IPS-18c (cell line): Measurements from ENCODE around the gene RB1.
"Not testable (repeated sequence)": the region's sequence is repeated elsewhere in the genome, so short reads cannot be mapped to it uniquely, and the experiment has no call there.

Experiments
- H3K4me3 ChIP-seq: 2 replicates; pipeline ENCODE4 v1.7.0; 2013; ENCODE audit warnings: low read depth, mild to moderate bottlenecking, low read length, moderate library complexity; ENCODE audit not compliant: insufficient read depth
- H3K9me3 ChIP-seq: one replicate; pipeline ENCODE4 v1.6.1; 2013; ENCODE audit warnings: mild to moderate bottlenecking, low read length, moderate library complexity; ENCODE audit not compliant: control insufficient read depth, insufficient read depth

The RB1 gene

DNA sequence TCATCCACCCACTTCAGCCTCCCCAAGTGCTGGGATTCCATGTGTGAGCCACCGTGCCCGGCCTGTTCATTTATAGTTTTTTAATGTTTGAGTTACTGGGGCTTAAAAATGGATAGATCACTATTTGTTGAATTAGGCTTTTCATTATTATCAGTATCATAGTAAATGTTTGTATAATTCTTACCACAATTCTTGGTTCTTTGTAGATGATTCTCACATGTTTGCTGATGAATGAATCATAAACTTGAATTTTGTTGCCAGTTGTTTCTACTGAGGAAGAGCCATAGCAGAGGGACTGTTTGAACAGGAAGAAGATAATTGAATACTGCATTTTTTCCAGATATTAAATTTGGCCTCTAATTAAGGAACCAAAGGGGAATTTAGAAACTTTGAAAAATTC is 112.0 kb downstream of the RB1 start:
- Histone ChIP-seq H3K4me3 (no peak overlapping the region), H3K9me3 (no peaks in the 10 kb centered on the region)

DNA sequence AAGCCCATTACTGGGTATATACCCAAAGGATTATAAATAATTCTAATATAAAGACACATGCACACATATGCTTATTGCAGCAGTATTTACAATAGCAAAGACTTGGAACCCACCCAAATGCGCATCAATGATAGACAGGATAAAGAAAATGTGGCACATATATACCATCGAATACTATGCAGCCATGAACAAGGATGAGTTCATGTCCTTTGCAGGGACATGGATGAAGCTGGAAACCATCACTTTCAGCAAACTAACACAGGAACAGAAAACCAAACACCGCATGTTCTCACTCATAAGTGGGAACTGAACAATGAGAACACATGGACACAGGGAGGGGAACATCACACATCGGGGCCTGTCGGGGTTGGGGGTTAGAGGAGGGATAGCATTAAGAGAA is 118.5 kb downstream of the RB1 start:
- H3K4me3 ChIP-seq, H3K9me3 ChIP-seq: not testable (repeated sequence)

DNA sequence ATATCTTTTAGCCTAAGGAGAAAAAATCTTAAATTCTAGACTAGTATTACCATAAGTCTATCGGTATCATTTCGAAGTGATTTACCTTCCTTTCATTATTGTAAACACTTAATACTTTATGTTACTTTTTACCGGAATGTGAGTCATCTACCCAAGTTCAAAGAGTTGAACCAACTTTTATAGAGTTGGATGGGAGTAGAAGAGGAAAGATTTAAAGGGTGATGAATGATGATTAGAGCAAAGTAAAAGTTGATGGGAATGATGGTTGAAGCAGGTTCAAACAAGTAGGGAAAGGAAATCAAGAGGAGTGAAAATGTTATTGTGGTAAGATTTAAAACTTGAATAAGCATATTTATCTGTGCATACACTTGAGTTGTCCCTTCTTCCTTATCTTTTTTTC is 120.7 kb downstream of the RB1 start:
- no peak overlapping the region for H3K4me3 ChIP-seq

DNA sequence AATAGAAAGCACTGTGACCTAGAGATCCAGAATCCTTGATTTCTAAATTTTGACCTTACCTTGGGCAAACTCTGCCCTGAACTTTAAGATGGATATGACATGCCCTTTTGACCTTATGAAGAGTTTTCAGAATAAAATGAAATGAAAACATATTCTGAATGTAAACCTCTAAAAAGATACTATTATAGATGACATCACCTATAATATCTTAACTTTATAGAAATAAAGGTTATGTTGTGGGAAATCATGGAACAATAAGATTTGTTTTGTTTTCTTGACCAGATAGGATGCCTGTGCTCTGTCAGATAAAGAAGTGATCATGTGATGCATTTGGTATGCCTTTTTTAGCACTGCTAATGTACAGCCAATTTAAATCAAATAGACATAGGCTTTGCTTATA is 122.5 kb downstream of the RB1 start:
- Histone ChIP-seq H3K9me3 (no peaks in the 10 kb centered on the region), H3K4me3 (no peak overlapping the region)

More for the DNA sequence above, 120.7 kb downstream of the RB1 start:
- H3K9me3 ChIP-seq = no peaks in the 10 kb centered on the region

DNA sequence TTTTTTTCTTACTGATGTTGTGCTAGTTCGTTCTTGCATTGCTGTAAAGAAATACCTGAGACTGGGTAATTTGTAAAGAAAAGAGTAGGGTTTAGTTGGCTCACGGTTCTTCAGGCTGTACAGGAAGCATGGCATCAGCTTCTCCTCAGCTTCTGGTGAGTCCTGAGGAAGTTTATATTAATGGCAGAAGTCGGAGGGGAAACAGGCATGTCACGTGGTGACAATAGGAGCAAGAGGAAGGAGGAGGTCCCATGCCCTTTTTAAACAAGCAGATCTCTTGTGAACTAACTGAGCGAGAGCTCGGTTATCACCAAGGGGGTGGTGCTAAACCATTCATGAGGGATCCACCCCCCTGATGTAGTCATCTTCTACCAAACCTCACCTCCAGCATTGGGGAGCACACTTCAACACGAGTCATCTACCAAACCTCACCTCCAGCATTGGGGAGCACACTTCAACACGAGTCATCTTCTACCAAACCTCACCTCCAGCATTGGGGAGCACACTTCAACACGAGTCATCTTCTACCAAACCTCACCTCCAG is 123.3 kb downstream of the RB1 start:
- H3K4me3 ChIP-seq, H3K9me3 ChIP-seq: not testable (repeated sequence)

DNA sequence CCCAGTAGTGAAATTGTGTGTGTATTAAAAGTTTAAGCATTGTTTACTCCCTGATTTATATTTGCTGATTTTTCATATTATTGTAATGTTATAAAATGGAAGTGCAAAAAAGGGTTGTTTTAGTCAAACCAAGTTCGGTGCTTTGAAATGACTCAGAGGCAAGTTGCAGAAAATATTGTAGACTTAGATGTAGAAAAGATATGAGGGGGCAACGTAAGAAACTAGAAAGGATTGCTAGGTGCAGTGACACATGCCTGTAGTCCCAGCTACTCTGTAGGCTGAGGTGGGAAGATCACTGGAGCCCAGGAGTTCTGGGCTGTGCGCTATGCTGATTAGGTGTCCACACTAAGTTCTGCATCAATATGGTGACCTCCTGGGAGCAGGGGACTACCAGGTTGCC is 125.5 kb downstream of the RB1 start:
- H3K4me3 ChIP-seq = no peak overlapping the region
- no peaks in the 10 kb centered on the region for H3K9me3 ChIP-seq

DNA sequence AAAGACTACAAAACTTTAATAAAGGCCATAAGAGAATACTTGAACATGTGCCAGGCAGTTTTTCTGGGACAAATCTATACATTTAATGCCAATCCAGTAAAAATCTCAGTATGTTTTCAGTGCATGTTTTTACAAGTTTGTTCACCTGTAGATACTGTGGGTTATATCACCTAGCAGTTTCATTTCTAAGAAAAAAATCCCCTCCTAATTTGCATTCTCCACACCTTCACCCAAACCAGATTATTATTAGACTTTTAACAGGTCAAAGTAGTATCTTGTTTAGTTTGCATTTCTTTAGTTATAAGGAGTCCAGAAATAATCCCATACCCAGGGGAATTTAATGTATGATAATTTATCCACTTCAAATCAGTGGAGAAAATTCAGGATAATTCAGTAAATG is 126.3 kb downstream of the RB1 start:
- H3K4me3 ChIP-seq = no peak overlapping the region
- no peaks in the 10 kb centered on the region for H3K9me3 ChIP-seq

DNA sequence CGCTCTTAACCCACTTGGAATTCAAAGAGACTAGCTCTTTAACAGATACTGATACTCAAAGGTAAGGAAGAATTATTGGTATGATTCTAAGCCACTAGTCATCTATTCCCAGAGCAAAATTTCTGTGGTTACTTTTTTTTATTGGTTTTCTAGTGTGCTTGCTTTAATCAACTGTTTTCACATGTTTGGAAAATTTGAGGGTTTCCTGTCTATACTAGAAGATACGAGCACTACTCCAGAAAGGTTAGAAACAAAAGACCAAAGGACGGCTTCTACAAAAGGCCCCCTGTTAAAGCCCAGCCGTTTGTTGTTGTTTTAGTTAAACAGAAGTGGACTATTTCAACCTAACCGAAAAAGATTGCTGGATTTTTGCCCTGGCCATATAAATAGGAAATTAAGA is 127.9 kb downstream of the RB1 start:
- no peak overlapping the region for H3K4me3 ChIP-seq
- no peaks in the 10 kb centered on the region for H3K9me3 ChIP-seq

DNA sequence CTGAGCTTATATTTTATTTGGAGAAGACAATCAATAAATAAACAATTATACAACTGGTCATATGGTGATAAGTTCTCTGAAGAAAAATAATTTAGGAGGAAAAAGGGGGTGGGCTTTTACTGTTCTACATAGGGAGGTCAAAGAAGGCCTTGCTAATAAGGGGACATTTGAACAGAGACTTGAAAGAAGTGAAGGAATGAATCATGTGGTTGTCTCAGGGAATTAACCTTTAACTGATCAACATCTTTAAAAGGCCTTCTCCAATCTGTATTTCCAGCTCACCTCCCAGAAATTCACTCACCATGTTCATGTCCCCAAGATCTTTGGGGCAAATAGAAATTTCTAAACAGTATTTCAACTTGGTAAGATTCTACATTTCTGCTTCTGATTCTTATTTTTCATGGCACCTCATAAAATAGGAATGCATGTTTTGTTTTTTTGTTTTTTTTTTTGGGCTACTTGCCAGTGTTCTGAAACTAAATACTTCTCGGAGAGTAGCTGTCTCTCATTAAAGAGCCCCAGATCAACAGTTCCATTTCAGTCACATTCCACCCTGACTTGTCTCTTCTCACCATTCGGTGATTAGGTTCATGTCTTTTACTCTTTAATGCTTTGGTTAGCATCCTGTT is 128.6 kb downstream of the RB1 start:
- H3K4me3 ChIP-seq = no peak overlapping the region
- no peaks in the 10 kb centered on the region for H3K9me3 ChIP-seq

DNA sequence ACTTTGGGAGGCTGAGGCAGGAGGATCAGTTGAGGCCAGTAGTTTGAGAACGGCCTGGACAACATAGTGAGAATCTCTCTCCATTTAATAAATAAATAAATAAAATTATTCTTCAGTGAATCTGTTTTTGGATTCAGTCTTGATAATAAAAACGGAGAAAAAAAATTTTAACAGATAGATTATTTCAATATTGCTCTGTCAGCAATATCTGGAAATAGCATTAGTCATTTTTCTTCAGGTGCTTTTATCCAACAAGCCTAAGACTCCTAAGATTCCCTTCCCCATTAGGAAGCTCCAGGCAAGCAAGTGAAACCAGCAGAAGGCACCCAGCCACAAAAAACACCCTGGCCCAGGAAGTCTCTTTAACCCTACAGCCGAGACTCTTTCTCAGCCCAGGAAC is 130.6 kb downstream of the RB1 start:
- H3K4me3 ChIP-seq = no peak overlapping the region

DNA sequence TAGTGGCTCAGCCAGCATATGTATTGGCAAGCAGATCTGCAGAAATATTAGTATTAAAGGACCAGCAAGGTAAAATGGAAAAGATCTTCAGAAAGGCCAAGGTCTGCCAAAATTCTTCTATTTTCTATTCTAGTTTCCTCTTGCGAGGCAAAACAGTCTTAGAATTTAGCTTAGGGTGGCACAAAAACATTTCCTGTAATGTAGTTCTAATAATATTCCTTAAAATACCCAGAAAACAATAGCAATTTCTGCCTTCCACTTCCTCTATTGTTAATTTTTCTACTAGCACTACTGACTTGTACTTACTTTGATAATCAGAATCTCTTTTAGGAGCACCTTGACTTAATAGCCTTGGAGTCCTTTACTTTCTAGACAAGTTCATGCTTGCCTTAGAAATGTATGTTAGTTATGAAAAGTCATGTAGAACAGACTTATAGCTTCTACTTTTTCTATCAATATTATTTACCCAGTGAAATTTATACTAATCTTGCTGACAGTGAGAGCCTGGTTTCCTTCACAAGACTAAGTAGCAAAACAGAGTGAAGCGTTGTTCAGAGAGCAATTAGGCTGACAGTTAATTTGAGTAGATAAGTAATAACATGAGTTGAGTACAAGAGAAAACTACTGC is 133.2 kb downstream of the RB1 start:
- Histone ChIP-seq H3K9me3 (no peaks in the 10 kb centered on the region), H3K4me3 (no peak overlapping the region)

More for the DNA sequence above, 130.6 kb downstream of the RB1 start:
- H3K9me3 ChIP-seq = no peaks in the 10 kb centered on the region

DNA sequence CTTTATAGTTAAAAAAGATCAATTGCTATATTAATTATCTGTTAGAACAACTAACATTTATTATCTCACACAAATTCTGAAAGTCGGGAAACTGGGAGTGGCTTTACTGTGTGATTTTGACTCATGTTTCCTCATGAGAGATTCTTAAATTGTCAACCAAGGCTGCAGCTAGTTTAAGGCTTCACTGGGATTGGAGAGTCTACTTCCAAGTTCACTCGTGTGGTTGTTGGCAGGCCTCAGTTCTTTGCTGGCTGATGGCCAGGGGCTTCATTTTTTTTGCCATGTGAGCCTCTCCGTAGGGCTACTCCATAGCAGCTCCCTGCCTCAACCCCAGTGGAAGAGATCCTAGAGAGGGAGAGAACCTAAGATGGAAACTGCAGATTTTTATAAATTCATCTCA is 133.8 kb downstream of the RB1 start:
- no peaks in the 10 kb centered on the region for H3K9me3 ChIP-seq

DNA sequence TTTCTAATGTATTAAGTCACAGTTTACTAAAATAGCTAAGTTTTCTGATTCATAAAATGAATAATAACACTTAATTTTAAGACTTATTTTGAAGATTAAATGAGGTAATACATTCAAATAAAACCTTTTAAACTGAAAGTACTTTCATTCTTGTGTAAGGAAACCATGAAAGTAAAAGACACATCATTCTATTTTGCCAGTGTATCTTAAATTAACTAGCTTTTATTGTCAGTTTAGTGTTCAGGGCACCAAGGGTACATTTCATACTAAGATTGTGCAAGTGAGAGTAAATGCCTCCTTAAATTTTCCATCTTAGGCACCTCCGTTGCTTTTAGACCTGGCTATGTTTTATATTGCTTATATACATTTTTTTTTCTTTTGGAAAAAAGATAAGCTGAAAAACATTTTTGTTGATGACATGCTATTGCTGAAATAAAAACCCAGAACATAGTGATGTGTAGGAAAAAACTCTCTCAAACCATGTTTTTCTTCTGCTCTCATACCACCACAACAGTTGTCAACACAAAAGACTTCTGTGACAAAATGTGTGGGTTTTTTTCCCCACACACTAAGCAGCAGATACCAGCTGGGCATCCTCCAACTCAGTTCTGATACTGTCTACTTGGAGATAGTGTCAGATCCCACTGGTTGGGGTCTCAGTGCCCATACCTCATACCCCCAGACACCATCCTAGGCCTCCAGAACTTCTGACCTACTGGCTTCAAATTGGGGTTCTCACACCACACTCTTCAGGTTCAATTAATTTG is 140.1 kb downstream of the RB1 start:
- no peaks in the 10 kb centered on the region for H3K9me3 ChIP-seq
- H3K4me3 ChIP-seq = no peak overlapping the region

More for the DNA sequence above, 133.8 kb downstream of the RB1 start:
- H3K4me3 ChIP-seq = no peak overlapping the region

DNA sequence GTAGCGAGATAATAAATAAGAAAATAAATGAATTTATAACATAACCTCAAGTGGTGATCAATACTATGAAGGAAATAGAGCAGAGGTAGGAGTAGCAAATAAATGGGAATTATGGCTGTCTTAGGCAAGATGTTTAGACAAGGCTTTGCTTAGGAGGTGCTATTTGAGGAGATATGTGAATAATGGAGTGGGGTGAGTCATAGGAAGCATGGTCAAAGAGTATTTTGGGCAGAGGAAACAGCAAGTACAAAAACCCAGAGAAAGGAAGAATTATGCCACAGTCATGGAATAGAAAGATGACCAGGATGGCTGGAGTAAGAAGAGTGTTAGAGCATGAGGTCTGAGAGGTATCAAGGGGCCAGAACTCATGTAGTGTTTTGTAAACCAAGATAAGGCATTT is 142.9 kb downstream of the RB1 start:
- Histone ChIP-seq H3K4me3 (no peak overlapping the region), H3K9me3 (no peaks in the 10 kb centered on the region)

DNA sequence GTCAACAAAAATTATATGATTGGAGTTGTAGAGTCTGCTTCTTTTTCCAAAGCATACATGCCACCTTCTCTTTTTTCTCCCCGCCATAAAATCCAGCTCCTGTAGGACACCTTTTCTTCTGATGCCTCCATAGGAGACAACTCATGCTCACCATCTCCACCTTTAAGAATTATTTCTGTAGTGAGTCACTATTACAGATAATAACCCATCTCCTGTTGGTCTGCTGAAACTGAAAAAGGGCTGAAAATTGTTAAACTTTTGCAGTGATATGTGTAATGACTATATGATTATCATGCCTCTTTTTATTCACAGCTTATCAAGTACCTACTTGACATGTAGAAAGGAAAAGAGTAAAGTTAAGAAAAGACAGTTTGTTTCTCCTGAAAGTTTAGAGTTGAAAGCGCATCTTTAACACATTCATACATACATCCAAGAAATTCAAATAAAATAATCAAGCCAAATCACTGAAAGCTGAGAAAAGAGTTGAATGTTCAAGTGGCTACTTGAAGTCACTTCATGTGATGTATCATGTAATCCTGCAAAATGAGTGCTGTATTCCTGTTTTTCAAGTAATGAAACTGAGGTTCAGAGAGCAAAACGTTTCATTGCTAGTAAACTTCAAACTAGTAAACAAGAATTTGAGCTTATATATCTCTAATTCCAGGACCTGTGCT is 144.9 kb downstream of the RB1 start:
- Histone ChIP-seq H3K4me3 (no peak overlapping the region), H3K9me3 (no peaks in the 10 kb centered on the region)

DNA sequence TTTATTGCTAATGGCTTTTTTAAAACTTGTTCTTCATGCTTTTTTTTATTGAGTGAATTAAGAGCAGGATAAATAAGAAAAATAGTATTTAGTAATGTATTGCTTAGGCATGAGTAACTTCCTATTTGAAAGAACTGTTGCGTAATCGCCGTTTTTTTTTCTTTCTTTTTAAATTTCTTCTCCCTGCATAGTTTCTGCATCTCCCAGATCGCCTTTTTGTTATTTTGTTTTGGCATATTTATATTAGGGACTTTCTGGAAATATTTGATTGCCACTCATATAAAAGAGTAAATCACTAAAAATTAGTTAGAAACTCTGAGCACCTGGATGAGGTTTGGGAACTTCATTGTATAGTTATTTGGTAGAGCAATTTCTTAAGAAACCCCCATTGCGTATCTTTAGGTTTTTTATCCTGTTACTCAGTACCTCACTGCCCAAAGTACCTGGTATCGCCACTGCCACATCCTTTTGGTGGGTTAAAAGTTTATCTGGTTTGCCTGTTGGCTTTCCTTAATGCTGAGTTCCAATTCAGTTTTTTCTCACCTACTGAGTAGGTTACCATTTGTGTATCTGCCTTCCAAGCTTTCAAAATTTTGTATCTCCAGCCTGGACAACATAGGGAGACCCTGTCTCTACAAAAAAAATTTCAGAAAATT is 145.5 kb downstream of the RB1 start:
- no peaks in the 10 kb centered on the region for H3K9me3 ChIP-seq
- no peak overlapping the region for H3K4me3 ChIP-seq

DNA sequence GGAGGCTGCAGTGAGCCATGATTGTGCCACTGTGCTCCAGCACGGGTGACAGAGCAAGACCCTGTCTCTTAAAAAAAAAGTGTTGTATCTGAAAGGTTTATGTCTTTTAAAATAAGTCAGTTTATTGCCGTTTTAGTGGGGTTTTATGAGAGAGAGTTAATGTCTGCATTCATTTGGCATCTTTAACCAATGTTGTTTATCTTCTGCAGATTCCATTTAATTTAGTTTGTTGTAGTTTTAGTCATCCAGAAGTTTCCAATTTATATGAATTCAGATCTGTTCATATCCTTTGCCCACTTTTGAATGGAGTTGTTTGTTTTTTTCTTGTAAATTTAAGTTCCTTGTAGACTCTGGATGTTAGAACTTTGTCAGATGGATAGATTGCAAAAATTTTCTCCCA is 146.1 kb downstream of the RB1 start:
- no peak overlapping the region for H3K4me3 ChIP-seq
- no peaks in the 10 kb centered on the region for H3K9me3 ChIP-seq
